Measurements from ENCODE around the gene MT1X. TPM values are rescaled to one million over a fixed set of nuclear protein-coding genes. Genes with fewer than 3 reads are reported as not detected.
A peak's percentile ranks its signal among the peaks of the same experiment; 100 is the strongest.

Gene MT1X
- total and polyA plus RNA-seq, 2 of the 13 experiments (the other 11 are each of a cell fraction or from before 2014, with no cell fraction given): 19.7 to 288 TPM

DNA sequence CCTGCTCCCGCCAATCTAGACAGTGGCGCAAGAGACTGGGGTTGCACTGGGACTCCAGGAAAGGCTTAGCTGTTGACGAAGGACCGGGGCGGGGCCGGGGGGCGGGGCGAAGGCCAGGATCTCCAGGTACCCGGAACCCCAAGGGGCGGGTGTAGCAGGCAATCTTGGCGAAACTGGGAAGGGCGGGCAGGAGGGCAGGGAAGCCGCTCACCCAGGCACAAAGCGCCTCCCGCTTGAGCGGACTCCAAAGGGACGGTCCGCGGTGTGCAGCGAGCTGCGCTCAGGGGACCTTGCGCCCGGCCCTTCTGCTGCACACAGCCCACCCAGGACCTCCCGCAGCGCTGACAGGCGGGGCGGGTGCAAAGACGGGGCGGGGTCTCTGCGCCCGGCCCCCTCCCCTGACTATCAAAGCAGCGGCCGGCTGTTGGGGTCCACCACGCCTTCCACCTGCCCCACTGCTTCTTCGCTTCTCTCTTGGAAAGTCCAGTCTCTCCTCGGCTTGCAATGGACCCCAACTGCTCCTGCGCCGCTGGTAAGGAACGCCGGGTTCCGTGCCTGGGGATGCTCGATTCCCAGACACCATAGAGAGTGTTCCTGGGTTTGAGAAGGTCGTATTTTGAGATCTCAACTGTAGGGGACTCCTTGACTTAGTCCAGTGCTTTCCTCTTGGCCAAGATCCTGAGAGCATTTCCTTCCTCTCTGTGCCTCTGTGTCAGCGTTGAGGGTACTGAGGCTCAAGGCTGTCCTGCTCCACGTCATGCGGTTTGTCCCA is 24.5 kb upstream of the MT1X start, which contains the start of gene MT1F (continued):
- TF ChIP-seq, protein P1, sequence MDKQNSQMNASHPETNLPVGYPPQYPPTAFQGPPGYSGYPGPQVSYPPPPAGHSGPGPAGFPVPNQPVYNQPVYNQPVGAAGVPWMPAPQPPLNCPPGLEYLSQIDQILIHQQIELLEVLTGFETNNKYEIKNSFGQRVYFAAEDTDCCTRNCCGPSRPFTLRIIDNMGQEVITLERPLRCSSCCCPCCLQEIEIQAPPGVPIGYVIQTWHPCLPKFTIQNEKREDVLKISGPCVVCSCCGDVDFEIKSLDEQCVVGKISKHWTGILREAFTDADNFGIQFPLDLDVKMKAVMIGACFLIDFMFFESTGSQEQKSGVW (CRISPR knock-in tag; IDR thresholded peaks at IDR 0.05; ENCODE audit: borderline replicate concordance): no peak
- no peak; the same call in 1 of the 2 replicates for TF ChIP-seq IRX3 (CRISPR knock-in tag; IDR thresholded peaks at IDR 0.05; ENCODE audit: borderline replicate concordance, low read depth)
- no peak for TF ChIP-seq ZNF136 (CRISPR knock-in tag; IDR thresholded peaks at IDR 0.05; ENCODE audit: low read depth)
- TF ChIP-seq CAMTA2 (CRISPR knock-in tag; IDR thresholded peaks at IDR 0.05; ENCODE audit: borderline replicate concordance): 0 out of 2 replicates have a peak, but pooled peaks have one; percentile 70
- TF ChIP-seq, protein P2, sequence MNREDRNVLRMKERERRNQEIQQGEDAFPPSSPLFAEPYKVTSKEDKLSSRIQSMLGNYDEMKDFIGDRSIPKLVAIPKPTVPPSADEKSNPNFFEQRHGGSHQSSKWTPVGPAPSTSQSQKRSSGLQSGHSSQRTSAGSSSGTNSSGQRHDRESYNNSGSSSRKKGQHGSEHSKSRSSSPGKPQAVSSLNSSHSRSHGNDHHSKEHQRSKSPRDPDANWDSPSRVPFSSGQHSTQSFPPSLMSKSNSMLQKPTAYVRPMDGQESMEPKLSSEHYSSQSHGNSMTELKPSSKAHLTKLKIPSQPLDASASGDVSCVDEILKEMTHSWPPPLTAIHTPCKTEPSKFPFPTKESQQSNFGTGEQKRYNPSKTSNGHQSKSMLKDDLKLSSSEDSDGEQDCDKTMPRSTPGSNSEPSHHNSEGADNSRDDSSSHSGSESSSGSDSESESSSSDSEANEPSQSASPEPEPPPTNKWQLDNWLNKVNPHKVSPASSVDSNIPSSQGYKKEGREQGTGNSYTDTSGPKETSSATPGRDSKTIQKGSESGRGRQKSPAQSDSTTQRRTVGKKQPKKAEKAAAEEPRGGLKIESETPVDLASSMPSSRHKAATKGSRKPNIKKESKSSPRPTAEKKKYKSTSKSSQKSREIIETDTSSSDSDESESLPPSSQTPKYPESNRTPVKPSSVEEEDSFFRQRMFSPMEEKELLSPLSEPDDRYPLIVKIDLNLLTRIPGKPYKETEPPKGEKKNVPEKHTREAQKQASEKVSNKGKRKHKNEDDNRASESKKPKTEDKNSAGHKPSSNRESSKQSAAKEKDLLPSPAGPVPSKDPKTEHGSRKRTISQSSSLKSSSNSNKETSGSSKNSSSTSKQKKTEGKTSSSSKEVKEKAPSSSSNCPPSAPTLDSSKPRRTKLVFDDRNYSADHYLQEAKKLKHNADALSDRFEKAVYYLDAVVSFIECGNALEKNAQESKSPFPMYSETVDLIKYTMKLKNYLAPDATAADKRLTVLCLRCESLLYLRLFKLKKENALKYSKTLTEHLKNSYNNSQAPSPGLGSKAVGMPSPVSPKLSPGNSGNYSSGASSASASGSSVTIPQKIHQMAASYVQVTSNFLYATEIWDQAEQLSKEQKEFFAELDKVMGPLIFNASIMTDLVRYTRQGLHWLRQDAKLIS (CRISPR knock-in tag; IDR thresholded peaks at IDR 0.05): no peak
- TF ChIP-seq KLF9 (CRISPR knock-in tag; IDR thresholded peaks at IDR 0.05; ENCODE audit: low read depth): no peak
- TF ChIP-seq ZFP37 (CRISPR knock-in tag; IDR thresholded peaks at IDR 0.05; ENCODE audit: borderline replicate concordance): 0 out of 2 replicates have a peak, but pooled peaks have one; percentile 63
- no peak; the same call in 1 of the 2 replicates for TF ChIP-seq GZF1 (CRISPR knock-in tag; IDR thresholded peaks at IDR 0.05)
- peak; percentile 87 for TF ChIP-seq CEBPG (CRISPR knock-in tag; IDR thresholded peaks at IDR 0.05)
- no peak for TF ChIP-seq IKZF4 (CRISPR knock-in tag; IDR thresholded peaks at IDR 0.05; ENCODE audit: borderline replicate concordance, low read depth, not compliant biosample characterization)
- no peak for TF ChIP-seq RARG (CRISPR knock-in tag; IDR thresholded peaks at IDR 0.05; ENCODE audit: low read depth)
- peak; percentile 55 for TF ChIP-seq HDAC1 (CRISPR knock-in tag; IDR thresholded peaks at IDR 0.05)
- TF ChIP-seq ZNF773 (CRISPR knock-in tag; IDR thresholded peaks at IDR 0.05; ENCODE audit: borderline replicate concordance): no peak
- TF ChIP-seq ZNF333 (CRISPR knock-in tag; IDR thresholded peaks at IDR 0.05; ENCODE audit: borderline replicate concordance): peak; percentile 75
- TF ChIP-seq ZBTB7A (CRISPR knock-in tag; IDR thresholded peaks at IDR 0.05): no peak
- TF ChIP-seq KMT2B (CRISPR knock-in tag; IDR thresholded peaks at IDR 0.05): no peak
- 0 out of 3 replicates have a peak, but pooled peaks have one; percentile 3 for TF ChIP-seq MXI1 (IDR thresholded peaks at IDR 0.05; ENCODE audit: borderline replicate concordance, low read depth, low read length)
- TF ChIP-seq ZNF329 (CRISPR knock-in tag; IDR thresholded peaks at IDR 0.05; ENCODE audit: low read depth): no peak
- no peak for TF ChIP-seq ZNF772 (CRISPR knock-in tag; IDR thresholded peaks at IDR 0.05)
- TF ChIP-seq EED (CRISPR knock-in tag; IDR thresholded peaks at IDR 0.05): no peak
- TF ChIP-seq ZSCAN22 (CRISPR knock-in tag; IDR thresholded peaks at IDR 0.05): no peak
- TF ChIP-seq, protein P3, sequence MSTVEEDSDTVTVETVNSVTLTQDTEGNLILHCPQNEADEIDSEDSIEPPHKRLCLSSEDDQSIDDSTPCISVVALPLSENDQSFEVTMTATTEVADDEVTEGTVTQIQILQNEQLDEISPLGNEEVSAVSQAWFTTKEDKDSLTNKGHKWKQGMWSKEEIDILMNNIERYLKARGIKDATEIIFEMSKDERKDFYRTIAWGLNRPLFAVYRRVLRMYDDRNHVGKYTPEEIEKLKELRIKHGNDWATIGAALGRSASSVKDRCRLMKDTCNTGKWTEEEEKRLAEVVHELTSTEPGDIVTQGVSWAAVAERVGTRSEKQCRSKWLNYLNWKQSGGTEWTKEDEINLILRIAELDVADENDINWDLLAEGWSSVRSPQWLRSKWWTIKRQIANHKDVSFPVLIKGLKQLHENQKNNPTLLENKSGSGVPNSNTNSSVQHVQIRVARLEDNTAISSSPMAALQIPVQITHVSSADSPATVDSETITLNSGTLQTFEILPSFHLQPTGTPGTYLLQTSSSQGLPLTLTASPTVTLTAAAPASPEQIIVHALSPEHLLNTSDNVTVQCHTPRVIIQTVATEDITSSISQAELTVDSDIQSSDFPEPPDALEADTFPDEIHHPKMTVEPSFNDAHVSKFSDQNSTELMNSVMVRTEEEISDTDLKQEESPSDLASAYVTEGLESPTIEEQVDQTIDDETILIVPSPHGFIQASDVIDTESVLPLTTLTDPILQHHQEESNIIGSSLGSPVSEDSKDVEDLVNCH (CRISPR knock-in tag; IDR thresholded peaks at IDR 0.05): no peak
- peak; percentile 55 for TF ChIP-seq TEAD3 (CRISPR knock-in tag; optimal IDR thresholded peaks at IDR 0.05; ENCODE audit: borderline replicate concordance)
- no peak for TF ChIP-seq POLR2AphosphoS2 (IDR thresholded peaks at IDR 0.05; ENCODE audit: low read depth, low read length)

All from HepG2 (cell line).